Stimulated activated CD4-positive, alpha-beta T cell treated with anti-CD3 and anti-CD28 coated beads, TNF-alpha, amount 100 ng/mL, for 1 hour (primary cell): ENCODE results near the gene PPP1R2.

ENCODE experiments used
- DNase-seq, 3 donors: peaks; one replicate each; pipeline ENCODE4 v3.0.0-alpha.2; 2020; ENCODE audit warnings: low read depth in 3 of 3, low spot score in 1 of 3

The PPP1R2 gene

GRCh38 chr3:195566797-195567196 lies 23.7 kb upstream of the PPP1R2 start:
- no peak for DNase-seq

GRCh38 chr3:195565716-195566115 lies 22.6 kb upstream of the PPP1R2 start:
- no peak for DNase-seq

- DNase-seq = no peak
Observed at GRCh38 chr3:195563317-195563716, 20.2 kb upstream of the PPP1R2 start.

- DNase-seq = no peak
Observed at GRCh38 chr3:195559723-195560409, 16.7 kb upstream of the PPP1R2 start.

GRCh38 chr3:195558602-195559001 lies 15.5 kb upstream of the PPP1R2 start:
- no peak for DNase-seq

- DNase-seq = no peak
Observed at GRCh38 chr3:195557322-195557721, 14.2 kb upstream of the PPP1R2 start.

GRCh38 chr3:195556390-195556789 lies 13.3 kb upstream of the PPP1R2 start:
- no peak for DNase-seq

- DNase-seq = no peak
Observed at GRCh38 chr3:195555110-195555509, 12.0 kb upstream of the PPP1R2 start.

- DNase-seq = no peak
Observed at GRCh38 chr3:195554458-195554857, 11.3 kb upstream of the PPP1R2 start.

- DNase-seq = no peak
Observed at GRCh38 chr3:195553268-195553667, 10.1 kb upstream of the PPP1R2 start.

GRCh38 chr3:195551381-195551978 lies 8.4 kb upstream of the PPP1R2 start:
- DNase-seq = no peak

- DNase-seq = no peak
Observed at GRCh38 chr3:195550723-195551122, 7.6 kb upstream of the PPP1R2 start.

GRCh38 chr3:195549931-195550519 lies 6.9 kb upstream of the PPP1R2 start:
- peak; percentile 39 to 76 (median 53) for DNase-seq

GRCh38 chr3:195548987-195549386 lies 5.9 kb upstream of the PPP1R2 start:
- no peak for DNase-seq

- DNase-seq = no peak
Observed at GRCh38 chr3:195548501-195548900, 5.4 kb upstream of the PPP1R2 start.

GRCh38 chr3:195548006-195548405 lies 4.9 kb upstream of the PPP1R2 start:
- no peak for DNase-seq

- DNase-seq = no peak
Observed at GRCh38 chr3:195546130-195546560, 3.0 kb upstream of the PPP1R2 start.

GRCh38 chr3:195544634-195545033 lies 1.5 kb upstream of the PPP1R2 start:
- DNase-seq = no peak

GRCh38 chr3:195544230-195544536 lies 1.1 kb upstream of the PPP1R2 start:
- DNase-seq = no peak

GRCh38 chr3:195543500-195544229 lies 540 bp upstream of the PPP1R2 start:
- DNase-seq = no peak

- no peak for DNase-seq
Observed at GRCh38 chr3:195542316-195542697, 818 bp downstream of the PPP1R2 start.

- no peak for DNase-seq
Observed at GRCh38 chr3:195540511-195540910, 2.6 kb downstream of the PPP1R2 start.
